Ramos (cell line): ENCODE measurements around the gene DOK6.

Experiments used
- in situ Hi-C: fragments of 300-500 bp; cut with MboI; formaldehyde crosslinking; loops from one replicate; pipeline ENCODE4 v1.14.3; 2022; ENCODE audit warnings: low sequenced_read_pairs; ENCODE audit not compliant: unreplicated experiment

Gene DOK6

DNA sequence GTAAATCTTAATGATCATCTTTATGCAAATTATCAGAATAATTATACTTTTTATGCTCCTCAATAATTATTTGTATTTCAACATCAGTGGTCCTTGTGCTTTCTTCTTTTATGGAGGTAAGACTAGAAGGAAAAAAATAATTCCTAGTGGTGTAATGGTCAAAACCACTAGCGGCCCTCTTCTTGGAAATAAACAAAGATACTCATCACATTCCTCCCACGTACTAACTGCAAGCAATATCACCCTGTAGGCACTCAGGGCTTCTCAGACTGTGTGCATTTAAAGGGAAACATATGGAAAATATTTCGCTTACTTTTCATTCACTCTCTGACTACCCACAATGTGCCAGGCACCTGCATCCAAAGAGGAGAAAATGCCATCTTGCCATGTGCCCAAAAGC is 263.7 kb downstream of the DOK6 start:
- in situ Hi-C loops = no loop called here

DNA sequence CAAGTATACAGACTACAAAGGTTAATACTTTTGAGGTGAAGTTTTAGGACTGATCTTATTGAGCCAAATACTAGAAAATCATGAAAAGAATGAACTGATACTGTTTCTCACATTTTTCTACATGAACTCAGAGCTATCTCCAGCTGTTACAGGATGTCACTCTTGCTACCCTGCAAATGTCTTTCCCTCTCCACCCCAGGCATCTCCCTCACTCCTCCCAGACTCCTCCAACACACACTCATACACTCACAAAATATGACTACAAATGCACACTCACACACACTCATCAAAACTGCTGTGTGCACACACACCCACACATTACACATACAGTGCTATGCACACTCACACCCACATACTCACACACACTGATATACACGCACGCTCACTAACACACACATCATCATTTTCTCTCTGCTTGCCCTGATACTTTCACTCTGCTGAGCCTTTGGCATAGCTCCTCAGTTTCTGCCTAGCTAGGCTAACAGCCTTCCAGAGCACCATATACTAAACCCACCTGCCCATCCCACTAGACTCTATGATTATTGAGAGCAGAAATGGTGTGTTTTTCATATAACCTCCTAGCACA is 273.7 kb downstream of the DOK6 start:
- in situ Hi-C loops = no loop called here

DNA sequence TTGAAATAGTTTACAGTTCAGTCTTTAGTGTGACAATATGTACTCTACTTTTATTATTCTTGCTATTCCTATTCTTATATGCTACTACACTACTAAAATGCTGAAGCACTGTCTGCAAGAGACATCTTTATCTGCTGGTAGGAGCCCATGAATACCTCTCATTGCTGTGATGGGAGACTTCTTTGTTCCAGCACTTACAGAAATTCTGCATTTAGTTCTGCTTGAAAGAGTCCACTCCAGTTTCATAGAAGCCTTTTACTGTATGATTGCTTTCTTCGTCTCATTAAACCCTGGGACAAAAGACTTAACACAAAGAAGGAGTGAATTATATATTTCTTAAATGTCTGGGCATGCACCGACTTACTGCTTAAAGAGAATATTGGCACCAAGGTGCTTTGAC is 274.3 kb downstream of the DOK6 start:
- in situ Hi-C loops = no loop called here

DNA sequence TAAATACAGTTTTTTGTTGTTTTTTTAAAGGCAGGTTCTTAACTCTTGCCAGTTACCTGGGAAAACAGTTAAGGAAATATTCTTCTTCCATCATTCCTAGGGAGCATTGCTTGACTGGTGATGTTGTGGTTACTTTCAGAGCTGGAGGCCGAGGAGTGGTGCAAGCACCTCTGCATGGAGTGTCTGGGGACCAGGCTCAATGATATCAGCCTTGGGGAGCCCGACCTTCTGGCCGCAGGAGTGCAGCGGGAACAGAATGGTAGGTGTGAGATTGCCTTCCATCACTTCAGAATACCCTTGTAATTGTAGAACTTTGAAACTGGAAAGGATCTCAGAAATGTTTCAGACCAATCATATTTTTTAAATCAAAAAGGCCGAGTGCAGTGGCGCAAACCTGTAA is 276.9 kb downstream of the DOK6 start:
- in situ Hi-C loops = no loop called here

DNA sequence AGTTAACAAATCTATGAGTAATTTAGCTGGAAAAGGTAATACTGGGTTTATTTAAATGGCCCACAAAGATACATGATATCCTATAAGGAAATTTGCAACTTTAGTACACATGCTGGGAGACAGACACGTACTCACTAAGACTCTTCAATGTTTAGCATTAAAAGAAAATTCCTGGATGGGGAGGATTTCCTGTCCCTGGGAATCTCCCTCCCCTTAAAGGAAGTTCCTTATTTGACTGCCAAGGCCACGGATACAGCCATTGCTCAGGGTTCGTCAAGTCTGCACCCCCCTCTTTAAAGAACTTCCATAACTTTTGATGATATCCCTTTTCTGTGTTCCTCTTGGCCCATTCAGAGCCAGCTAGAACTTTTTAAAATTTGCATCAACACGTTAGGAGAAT is 279.4 kb downstream of the DOK6 start:
- in situ Hi-C loops = no loop called here

DNA sequence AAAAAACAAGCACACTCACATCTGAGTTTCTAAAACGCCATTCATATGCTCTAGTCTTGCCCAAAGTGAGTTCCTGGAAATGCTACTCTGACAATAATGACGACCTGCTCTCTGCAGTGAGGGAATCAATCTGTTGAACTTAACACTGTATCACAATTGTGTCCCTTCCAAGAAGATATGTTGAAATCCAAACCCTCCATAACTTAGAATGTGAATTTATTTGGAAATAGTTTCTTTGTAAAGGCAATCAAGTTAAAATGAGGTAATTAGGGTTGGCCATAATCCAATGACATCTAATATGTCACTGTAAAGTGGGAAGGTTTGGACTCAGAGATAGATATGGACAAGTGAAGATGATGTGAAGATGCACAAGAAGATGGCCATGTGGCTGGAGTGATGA is 282.5 kb downstream of the DOK6 start:
- in situ Hi-C loops = no loop called here

DNA sequence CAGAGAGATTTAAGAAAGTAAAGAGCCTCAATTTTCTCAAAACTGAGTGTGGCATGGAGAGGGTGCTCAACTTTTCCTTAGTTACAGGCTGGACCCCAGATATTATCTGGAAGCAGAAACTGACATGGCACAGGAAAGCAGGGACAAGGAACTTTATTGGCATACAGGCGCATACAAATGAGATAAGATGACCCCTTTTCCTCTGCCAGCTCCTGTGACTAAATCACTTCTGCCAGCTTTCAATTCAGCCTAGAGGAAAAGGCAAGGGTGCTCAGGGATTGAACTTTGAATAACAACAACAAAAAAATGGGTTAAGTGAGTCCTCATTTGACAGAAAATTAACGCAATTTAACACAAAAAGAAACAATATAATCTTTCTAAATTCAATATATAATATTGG is 284.1 kb downstream of the DOK6 start:
- in situ Hi-C loops = no loop called here

DNA sequence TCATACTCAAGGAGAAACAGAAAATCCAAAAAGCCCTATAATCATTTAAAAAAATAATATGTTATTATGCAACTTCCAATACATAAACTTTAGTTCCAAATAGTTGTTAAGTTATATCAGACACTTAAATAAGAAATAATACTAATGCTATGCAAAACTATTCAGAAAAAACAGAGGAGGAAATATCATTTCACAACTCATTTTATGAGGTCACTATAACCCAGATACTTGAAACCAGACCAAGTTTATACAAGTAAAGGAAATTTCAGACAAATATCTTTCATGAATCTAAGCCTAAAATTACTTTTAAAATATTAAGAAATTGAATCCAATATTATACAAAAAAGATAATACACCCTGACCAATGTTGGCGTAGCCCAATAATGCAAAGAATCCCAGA is 286.2 kb downstream of the DOK6 start:
- in situ Hi-C loops = no loop called here

DNA sequence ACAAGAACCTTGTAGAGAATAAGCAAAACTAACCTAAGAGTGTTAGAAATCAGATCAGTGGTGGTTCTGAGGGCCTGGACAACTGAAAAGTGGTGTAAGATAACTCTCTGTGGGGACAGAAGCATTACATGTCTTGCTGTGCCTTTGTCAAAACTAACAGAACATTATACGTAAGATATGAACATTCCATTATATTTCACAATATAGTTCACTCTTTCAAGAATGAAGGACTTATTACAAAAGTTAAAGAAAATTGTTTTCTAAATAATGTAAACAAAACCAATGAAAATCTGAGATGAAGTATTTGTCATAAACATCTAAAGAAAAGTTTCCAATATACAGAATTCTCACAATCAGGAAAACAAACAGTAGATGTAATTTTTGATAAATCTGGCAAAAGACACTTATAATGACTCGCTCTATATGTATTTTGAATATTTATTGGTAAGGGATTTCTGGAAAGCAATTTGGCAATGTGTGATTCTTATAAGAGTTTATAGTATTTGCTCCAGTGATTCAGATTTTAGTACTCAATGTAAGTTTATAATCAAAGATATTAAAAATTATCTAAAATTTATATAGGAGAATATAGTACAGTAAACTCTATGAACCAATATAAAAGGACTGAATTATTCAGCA is 288.6 kb downstream of the DOK6 start:
- in situ Hi-C loops = no loop called here

DNA sequence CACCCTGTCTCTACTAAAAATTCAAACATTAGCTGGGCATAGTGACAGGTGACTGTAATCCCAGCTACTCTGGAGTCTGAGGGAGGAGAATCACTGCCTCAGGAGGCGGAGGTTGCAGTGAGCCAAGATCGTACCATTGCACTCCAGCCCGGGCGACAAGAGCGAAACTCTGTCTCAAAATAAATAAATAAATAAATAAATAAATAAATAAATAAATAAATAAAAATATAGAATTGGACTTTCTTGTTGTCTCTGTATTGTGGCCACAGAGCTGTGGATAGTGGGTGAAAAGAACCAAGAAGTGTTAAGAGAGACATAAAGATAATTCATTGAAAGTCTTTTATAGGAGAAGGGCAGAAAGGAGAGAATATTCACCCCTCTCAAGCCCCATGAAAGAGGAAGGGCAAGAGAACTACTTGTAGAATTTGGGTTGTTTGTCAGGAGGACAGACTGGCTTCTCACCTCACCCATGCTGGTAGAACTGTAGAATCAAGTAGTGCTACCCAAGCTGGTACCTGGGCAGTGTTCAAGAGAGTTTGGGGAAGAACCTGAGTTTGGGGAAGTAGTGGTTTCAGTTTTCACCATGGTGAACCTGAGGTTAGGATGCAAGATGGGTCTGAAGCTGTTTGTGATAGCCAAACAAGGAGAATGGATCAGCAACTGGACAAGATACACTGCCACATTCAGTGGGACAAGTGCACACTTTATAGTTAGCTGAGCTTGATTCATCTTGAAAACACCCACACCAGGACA is 290.5 kb downstream of the DOK6 start:
- in situ Hi-C loops = no loop called here

DNA sequence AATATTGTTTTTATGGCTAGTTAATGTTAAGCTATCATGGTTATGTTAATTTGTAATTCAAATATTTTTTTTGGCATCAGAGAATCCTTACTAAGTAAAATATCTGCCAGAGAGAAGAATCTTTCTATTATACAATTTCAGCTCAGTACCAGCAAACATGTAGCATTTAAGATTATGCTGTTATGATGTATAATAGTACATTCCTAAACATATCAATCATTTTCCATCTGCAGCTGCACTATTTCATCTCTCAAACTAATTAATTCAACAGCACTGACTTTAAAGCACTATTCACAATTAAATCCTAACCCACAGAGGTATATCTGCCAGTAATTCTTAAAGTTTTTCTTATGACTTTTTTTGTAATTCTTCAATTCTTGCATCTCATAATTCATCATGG is 296.4 kb downstream of the DOK6 start:
- in situ Hi-C loops = no loop called here

DNA sequence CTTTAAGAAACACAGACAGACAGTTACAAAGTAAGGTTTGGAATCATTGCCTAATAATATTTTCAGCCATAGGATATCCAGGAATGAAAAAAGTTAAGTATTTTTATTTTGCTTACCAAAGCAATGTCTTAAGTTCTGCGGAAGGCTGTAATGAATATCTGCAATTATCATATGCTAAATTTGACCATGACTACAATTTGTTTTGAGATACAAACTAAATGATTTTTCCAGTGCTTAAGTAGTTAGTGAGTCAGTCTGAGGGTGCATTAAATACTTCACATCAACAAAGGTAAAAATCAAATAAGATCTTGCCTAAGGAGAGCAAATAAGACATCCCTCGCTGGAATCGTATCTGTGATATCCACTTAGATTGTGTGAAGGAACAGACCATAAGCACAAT is 297.0 kb downstream of the DOK6 start:
- in situ Hi-C loops = no loop called here

DNA sequence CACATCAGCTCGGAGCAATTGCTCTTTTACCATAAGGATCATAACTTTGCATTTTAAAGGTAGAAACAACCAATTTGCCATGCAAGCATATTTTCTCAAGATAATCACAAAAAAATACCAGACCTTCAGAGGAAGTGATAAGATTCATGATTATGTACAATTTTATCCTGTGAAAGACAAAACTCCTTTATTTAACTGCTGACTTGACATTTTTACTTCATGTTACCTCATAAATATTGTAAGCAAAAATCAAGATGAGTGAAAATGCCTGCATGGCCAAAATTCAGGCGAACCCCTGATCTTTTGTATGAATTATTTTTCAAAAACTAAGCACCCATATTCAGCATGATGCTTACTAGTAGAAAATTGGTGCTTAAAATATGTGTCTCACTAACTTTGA is 300.6 kb downstream of the DOK6 start:
- in situ Hi-C loops = no loop called here

DNA sequence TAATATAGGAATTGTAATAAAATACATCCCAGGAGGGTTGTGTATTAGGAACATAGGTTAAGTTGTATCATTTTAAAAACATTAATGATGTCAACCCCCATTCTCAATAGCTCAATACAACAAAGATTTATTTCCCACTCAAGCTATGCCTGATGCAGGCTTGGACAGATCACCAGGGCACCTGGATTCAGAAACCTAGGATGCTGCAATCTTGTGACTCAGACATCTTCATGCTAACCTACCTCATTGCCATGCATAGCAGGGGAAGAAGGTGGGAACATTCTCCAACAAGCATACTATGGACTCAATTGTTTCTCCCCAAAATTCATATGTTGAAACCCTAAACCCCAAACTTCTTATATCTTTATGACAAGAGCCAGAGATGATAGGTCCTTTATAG is 302.8 kb downstream of the DOK6 start:
- in situ Hi-C loops = no loop called here

DNA sequence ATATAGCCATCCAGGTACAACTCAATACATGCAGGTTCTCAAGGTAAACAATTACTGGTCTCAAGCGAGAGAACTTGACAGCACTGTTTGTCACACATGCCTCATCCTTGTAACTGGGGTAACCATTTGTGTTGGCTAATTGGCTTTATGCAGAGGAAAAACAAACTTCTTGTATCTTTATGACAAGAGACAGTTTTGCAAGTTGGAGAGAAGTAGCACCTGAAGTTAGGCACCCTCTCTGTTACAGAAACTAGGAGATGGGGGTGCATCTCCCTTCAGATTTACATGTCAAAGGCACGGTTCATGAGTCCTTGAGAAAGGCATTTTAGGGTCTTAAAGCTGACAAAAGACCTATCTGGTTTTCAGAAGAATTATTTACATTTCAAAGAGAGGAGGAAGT is 305.3 kb downstream of the DOK6 start:
- in situ Hi-C loops = no loop called here

DNA sequence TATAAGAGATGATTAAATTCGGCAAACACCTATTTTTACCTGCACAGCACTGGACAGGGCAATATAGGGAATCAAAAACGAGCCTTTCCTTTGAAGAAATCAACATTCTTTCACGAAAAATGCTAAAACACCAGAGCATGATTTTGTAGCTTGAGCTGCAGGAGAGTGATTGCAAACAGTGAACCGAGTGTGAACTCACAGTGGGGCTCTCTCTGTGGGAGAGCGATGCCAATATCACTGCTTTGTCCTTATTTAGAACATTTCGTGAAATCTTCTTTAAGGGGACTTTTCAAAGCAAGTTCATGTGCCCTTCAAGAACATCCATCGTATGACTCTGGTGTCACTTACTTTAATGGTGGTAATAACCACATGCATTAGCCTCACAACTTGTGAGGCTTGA is 308.2 kb downstream of the DOK6 start:
- in situ Hi-C loops = no loop called here

DNA sequence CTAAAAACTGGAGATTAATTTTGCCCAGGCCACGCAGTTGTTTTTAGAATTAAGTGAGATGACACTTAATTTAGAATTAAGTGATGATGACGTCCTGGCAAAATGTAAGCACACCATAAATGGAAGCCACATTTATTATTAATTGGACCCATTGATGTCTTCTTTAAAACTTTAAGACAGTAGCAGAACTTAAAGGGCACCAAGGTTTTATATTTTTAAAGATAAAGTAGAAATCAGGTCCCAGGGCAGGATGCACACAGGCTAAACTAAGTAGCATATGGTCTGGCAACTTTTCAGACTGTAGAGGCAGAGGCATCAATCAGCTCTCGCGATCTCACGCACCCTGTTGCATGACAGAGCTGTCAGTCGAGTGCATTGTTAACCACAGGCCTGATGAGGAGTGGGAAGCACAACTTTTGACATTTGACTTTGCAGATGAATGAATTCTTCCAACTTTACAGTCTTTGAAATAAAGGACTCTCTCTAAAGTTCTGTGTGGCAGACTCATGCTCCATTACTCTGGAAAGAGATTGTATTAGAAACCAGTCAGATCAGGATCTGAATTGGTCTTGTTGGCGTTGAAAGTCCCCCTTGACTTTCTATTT is 314.6 kb downstream of the DOK6 start:
- in situ Hi-C loops = no loop called here

DNA sequence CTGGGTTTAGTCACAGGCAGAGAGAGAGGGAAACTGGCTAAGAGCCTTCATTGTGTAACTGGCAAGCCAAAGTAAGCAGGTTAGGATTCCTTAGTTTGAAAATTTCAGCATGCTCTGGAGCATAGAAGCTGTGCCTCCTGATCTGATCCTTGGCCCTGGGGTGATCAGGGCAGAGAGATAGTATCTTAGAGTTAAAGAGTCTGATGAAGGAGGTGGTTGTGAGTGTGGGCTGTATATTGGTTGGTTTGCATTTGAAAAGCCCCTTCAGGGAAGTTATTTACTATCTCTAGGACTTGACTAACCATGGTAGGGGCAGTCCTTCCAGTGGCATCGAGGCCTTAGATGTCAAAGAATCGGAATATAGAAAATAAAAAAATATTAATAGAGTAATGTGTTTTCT is 316.9 kb downstream of the DOK6 start:
- in situ Hi-C loops = no loop called here

DNA sequence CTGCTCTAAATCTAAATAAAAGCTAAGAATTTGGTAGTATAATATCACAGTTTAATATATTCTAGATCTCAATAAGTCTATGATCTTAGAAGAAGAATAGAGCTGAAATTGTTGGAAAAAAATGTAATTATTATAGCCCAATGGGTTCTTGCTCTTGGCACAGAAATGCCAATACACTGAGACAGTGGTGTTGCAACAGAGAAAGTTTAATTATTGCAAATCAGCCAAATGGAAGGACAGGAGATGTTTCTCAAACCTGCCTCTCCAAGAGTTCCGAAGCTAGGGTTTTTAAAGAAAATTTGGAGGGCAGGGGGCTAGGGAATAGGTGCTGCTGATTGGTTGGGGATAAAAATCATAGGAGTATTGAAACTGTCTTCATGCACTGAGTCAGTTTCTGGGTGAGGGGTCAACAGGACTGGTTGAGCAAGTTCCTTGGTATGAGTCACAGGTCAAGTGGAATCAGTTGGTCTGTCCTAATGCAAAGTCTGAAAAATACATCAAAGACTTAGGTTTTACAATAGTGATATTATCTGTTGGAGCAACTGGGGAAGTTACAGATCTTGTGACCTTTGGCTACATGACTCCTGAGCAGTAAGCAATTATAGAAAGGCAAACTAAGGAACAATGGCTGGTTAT is 318.3 kb downstream of the DOK6 start:
- in situ Hi-C loops = no loop called here

DNA sequence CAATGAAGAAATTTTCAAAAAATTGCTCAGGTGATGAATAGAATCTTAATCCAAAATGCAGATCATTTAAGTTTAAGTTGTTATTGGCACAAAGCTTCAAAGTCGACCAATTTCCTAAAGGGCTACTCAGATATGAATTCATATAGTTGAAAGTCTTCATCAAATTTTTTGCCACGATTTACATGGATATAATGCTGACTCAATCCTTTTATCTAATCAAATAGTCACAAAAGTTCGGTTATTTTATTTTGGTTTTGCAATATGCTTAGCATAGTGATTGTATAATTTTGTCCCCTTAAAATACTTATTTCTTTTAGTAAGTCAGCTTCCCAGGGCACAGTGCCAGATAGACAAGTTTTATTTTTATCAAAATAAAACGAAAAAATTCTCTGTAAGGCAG is 319.7 kb downstream of the DOK6 start:
- in situ Hi-C loops = no loop called here

DNA sequence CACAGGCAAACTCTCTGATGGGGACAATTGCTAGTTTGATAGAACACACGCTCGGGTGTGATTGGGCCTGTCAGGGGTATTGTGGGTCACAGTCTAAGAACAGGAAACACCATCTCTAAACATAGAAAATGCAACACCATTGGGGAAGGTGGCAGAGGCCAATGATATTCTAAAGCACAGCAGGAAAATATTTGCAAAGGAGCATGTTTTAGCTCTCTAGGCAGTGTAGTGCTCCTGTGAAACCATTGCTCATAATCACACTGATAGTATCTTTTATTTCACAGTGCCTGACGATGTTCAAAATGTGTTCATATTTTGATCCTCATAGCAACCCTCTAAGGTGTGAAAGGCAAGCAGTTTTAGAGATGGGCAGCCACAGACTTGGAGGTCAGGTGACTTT is 322.7 kb downstream of the DOK6 start:
- in situ Hi-C loops = no loop called here
